ENCODE results near the gene COX7A2.

Gene COX7A2

GRCh38 chr6:75196081-75196687 lies 47.4 kb downstream of the COX7A2 start:
- no peak for DNase-seq

DNA sequence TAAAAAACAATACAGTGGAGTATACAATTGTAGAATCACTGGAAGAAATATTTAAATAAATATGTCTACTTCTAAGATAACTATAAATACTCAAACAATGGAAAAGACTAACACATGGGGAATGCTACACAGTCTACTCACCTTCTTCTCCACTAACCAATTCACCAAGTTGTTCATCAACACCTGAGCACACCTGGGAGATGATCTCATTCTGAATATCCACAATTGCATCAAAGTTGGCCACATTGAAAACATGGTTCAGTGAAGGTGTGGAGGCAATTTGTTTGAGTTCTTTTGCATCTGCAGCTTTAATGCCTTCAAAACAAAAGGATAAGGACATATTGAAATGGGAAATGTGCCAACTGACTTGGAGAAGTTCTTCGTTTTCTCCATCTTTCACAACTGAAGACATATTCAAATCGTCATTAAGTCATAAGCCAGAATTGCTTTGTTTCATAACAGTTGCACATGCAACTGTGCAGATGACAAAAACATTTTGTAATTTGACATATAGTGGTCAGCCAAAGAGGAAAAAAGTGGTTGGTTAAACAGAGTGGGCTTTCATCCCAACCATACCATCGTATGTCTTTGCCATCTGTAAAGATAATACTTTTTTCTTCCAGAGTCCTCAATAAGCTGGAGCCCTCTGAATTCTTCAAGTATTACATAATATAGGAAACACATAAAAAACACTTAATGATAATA lies 55.2 kb downstream of the COX7A2 start:
- no peak for DNase-seq

All from femur (tissue), 1 donor.